GM12878 (cell line): ENCODE data around the gene CBARP. TPM values are rescaled to one million over a fixed set of nuclear protein-coding genes. Genes with fewer than 3 reads are reported as not detected.

Source experiments
- ATAC-seq: fragments of 200-7000 bp; cut with Tn5 transposase; 3 replicates; pipeline ENCODE4 v1.9.1; 2020; ENCODE audit warnings: mild to moderate bottlenecking, moderate library complexity
- BruUV-seq: library from RNA; stranded (reverse); fragments of 400-500 nt; replicated peaks from 2 replicates; lab custom pipeline; 2021; lab: Mats Ljungman, UMichigan
- CTCF ChIA-PET: fragments of 300-600 bp; sonication (Branson Sonifier 250); formaldehyde crosslinking; extraction: SDS; loops from one replicate; lab custom pipeline; 2021; ENCODE audit warnings: inconsistent platforms; lab: Yijun Ruan, JAX
- POLR2A ChIA-PET: fragments of 350-600 bp; formaldehyde crosslinking; extraction: SDS; loops from one replicate; lab custom pipeline; 2021; ENCODE audit warnings: inconsistent platforms; lab: Charles Lee
- RAD21 ChIA-PET: fragments of 300-600 bp; sonication (Branson Sonifier 250); formaldehyde crosslinking; loops from one replicate; lab custom pipeline; 2023; ENCODE audit warnings: antibody characterized with exemption; ENCODE audit not compliant: unreplicated experiment; lab: Charles Lee
- SMC1A ChIA-PET: fragments of 300-600 bp; sonication (Branson Sonifier 250); formaldehyde crosslinking; loops from one replicate; lab custom pipeline; 2023; ENCODE audit not compliant: unreplicated experiment, uncharacterized antibody; lab: Charles Lee
- DNase-seq: peaks from one replicate; pipeline ENCODE4 v3.0.0-alpha.2; 2011; ENCODE audit warnings: low read depth, low spot score
- FAIRE-seq: peaks from 3 replicates; lab custom pipeline; 2011; peaks lifted over from hg19 to GRCh38; lab: Jason Lieb, UNC
- H2AFZ ChIP-seq: 2 replicates; pipeline ENCODE4 v1.6.0; 2011; ENCODE audit warnings: low read depth, low read length, control low read depth; ENCODE audit not compliant: control insufficient read depth
- H3K27ac ChIP-seq: 2 replicates; pipeline ENCODE4 v1.5.1; 2011; ENCODE audit warnings: control low read depth; ENCODE audit not compliant: control insufficient read depth, insufficient read depth
- H3K27me3 ChIP-seq, 2 experiments: replicated peaks in 1 of 2; 2 replicates each; pipeline versions ENCODE4 v1.6.0 to v1.6.1; 2011; ENCODE audit warnings: low read length in 1 of 2; ENCODE audit not compliant: control insufficient read depth in 2 of 2, insufficient read depth in 2 of 2
- H3K36me3 ChIP-seq, 2 experiments: 2 replicates each; pipeline ENCODE4 v1.5.1; 2011; ENCODE audit warnings: low read length in 1 of 2; ENCODE audit not compliant: control insufficient read depth in 2 of 2, insufficient read depth in 2 of 2
- H3K4me1 ChIP-seq: 2 replicates; pipeline ENCODE4 v1.6.1; 2011; ENCODE audit warnings: mild to moderate bottlenecking, low read length, moderate library complexity, mixed read lengths; ENCODE audit not compliant: control insufficient read depth, insufficient read depth
- H3K4me2 ChIP-seq: 2 replicates; pipeline ENCODE4 v1.6.0; 2011; ENCODE audit warnings: control low read depth; ENCODE audit not compliant: control insufficient read depth, insufficient read depth
- H3K4me3 ChIP-seq: fragments of 200-600 bp; sonication (generic); 2 replicates; pipeline ENCODE4 v1.5.1; 2016
- H3K79me2 ChIP-seq: 2 replicates; pipeline ENCODE4 v1.6.0; 2011; ENCODE audit warnings: low read length; ENCODE audit not compliant: control insufficient read depth, insufficient read depth
- H3K9ac ChIP-seq: 2 replicates; pipeline ENCODE4 v1.8.0; 2011; ENCODE audit warnings: low read length, control low read depth, mixed read lengths; ENCODE audit not compliant: control insufficient read depth, insufficient read depth
- H3K9me3 ChIP-seq: replicated peaks from 3 replicates; pipeline ENCODE4 v1.5.1; 2011; ENCODE audit warnings: mild to moderate bottlenecking, low read length; ENCODE audit not compliant: control insufficient read depth, insufficient read depth
- H4K20me1 ChIP-seq: 2 replicates; pipeline ENCODE4 v1.6.0; 2011; ENCODE audit not compliant: control insufficient read depth, insufficient read depth
- BCL11A ChIP-seq: IDR thresholded peaks from 2 replicates; pipeline ENCODE4 v1.6.1; 2011; ENCODE audit warnings: low read depth, low read length
- CBX3 ChIP-seq: fragments of 200-600 bp; sonication (generic); IDR thresholded peaks from 2 replicates; pipeline ENCODE4 v1.6.1; 2016; ENCODE audit warnings: low read depth, borderline replicate concordance
- CHD1 ChIP-seq: IDR thresholded peaks from 2 replicates; pipeline ENCODE4 v1.6.1; 2012; ENCODE audit warnings: low read depth, low read length, improper control_type of control experiment
- JUNB ChIP-seq: IDR thresholded peaks from 2 replicates; pipeline ENCODE4 v1.6.1; 2016; ENCODE audit warnings: antibody characterized with exemption, mild to moderate bottlenecking
- MXI1 ChIP-seq: fragments of 150-350 bp; IDR thresholded peaks from 2 replicates; pipeline ENCODE4 v1.6.1; 2011; ENCODE audit warnings: low read depth, mild to moderate bottlenecking, inconsistent platforms, low read length, improper control_type of control experiment
- NR2F1 ChIP-seq: fragments of 450-650 bp; conservative IDR thresholded peaks from 2 replicates; pipeline ENCODE4 v1.6.1; 2017; ENCODE audit warnings: mild to moderate bottlenecking
- POLR2AphosphoS2 ChIP-seq: IDR thresholded peaks from 2 replicates; pipeline ENCODE4 v1.6.1; 2011; ENCODE audit warnings: low read depth, mild to moderate bottlenecking, low read length, improper control_type of control experiment, moderate library complexity
- POU2F2 ChIP-seq: IDR thresholded peaks from 3 replicates; pipeline ENCODE4 v1.6.1; 2011; ENCODE audit warnings: low read depth, mild to moderate bottlenecking, low read length, borderline replicate concordance
- RUNX3 ChIP-seq: IDR thresholded peaks from 2 replicates; pipeline ENCODE4 v1.6.1; 2012; ENCODE audit warnings: low read length, inconsistent platforms
- SIN3A ChIP-seq: IDR thresholded peaks from 2 replicates; pipeline ENCODE4 v1.6.1; 2012; ENCODE audit warnings: low read depth, low read length, improper control_type of control experiment
- SP1 ChIP-seq: IDR thresholded peaks from one replicate; pipeline ENCODE4 v1.6.1; 2011; ENCODE audit warnings: low read depth, low read length
- TCF12 ChIP-seq: IDR thresholded peaks from 2 replicates; pipeline ENCODE4 v1.6.1; 2011; ENCODE audit warnings: low read depth, mild to moderate bottlenecking, low read length
- TCF3 ChIP-seq: IDR thresholded peaks from 2 replicates; pipeline ENCODE4 v1.6.1; 2012; ENCODE audit warnings: low read depth, mild to moderate bottlenecking, low read length, borderline replicate concordance; ENCODE audit not compliant: insufficient read depth
- WGBS: methylation state at CpG from one replicate; pipeline ENCODE4 v1.1.6; 2016; ENCODE audit warnings: low lambda C conversion rate; ENCODE audit not compliant: insufficient replicate concordance, insufficient coverage; ENCODE audit errors: missing lambda C conversion rate; 5-methylcytosine and 5-hydroxymethylcytosine counted together
- in situ Hi-C: fragments of 300-500 bp; cut with MboI; formaldehyde crosslinking; loops from 9 replicates; pipeline ENCODE4 v1.14.3; 2018; ENCODE audit warnings: mixed read lengths
- intact Hi-C: fragments of 100-400 bp; cut with micrococcal nuclease; formaldehyde crosslinking; loops from one replicate; pipeline ENCODE4 v1.14.2; 2022; ENCODE audit not compliant: unreplicated experiment
- polyA plus RNA-seq, 11 experiments: library from polyadenylated mRNA; depleted of rRNA in 4 of 11; unstranded in 6 of 11; stranded (reverse) in 5 of 11; fragments of >200 nt; fragmentation: Nextera tagmentation in 4 of 11; fragmentation: Illumina TruSeq in 1 of 11; extraction: Ambion mirVana in 4 of 11; extraction: Trizol in 1 of 11; gene quantifications; 1 replicate in 1 of 11; 2 replicates in 10 of 11; pipeline versions ENCODE4 v1.2.1 to v1.2.3, GENCODE V29; 2011 to 2016; ENCODE audit warnings: inconsistent platforms in 2 of 11, missing spikeins in 2 of 11, low read depth in 1 of 11
- total RNA-seq, 4 experiments: library from RNA; depleted of rRNA in 3 of 4; stranded (reverse); fragments of >200 nt in 3 of 4; fragmentation: Illumina TruSeq in 1 of 4; extraction: Trizol in 1 of 4; gene quantifications; 2 replicates each; pipeline versions ENCODE4 v1.2.1 to v1.2.3, GENCODE V29; 2013 to 2021
- TF ChIP-seq, protein P1 (sequence below): fragments of 450-650 bp; IDR thresholded peaks from 2 replicates; pipeline ENCODE4 v1.6.1; 2016; ENCODE audit warnings: mild to moderate bottlenecking
- TF ChIP-seq, protein P2 (sequence below): fragments of 450-650 bp; IDR thresholded peaks from 2 replicates; pipeline ENCODE4 v1.6.1; 2016; ENCODE audit warnings: mild to moderate bottlenecking, moderate library complexity, borderline replicate concordance
- TF ChIP-seq, protein P3 (sequence below): fragments of 450-650 bp; formaldehyde crosslinking; IDR thresholded peaks from 2 replicates; pipeline ENCODE4 v1.4.0; 2022; ENCODE audit warnings: mild to moderate bottlenecking, moderate library complexity

CBARP gene
- total and polyA plus RNA-seq, 10 of the 15 experiments (the other 5 are each of a cell fraction or from before 2014, with no cell fraction given) = 0.04 to 0.59 (median 0.18) TPM; not detected in 3

DNA sequence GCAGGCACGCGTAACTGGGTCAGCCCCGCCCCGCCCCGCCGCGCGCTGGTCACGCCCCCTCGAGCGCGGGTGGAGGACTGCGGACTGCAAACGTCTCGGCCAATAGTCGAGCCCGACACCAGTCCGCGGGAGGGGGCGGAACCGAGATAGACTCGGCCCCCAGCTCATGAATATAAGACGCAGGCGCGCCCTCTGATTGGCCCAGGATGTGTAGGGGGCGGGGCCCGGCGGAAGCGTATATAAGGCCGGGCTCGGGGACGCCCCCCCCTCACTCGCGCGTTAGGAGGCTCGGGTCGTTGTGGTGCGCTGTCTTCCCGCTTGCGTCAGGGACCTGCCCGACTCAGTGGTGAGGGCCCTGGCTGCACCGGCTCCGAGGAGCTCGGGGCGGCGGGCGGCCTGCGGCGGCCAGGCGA is 31.3 kb upstream of the CBARP start, which contains the start of gene CIRBP:
Gene CIRBP (plus strand): TSS at position 268 of the 413 bp plus-strand sequence. CDS start 1,602 bp downstream, outside the sequence.
- in situ Hi-C loops = loop anchor here (10.0 kb wide), 1 partner anchor 816 kb away; no protein-coding TSS in a partner anchor
- intact Hi-C loops = loop anchor here (1.0 kb wide), 1 partner anchor 9 kb away; no protein-coding TSS in a partner anchor
- BruUV-seq = no TSS peak
- FAIRE-seq (peak; percentile 96), ATAC-seq (peak; percentile 70), DNase-seq (peak; percentile 86)
- no peaks in the 10 kb centered on the region; the same call in 1 of the 2 replicates for H4K20me1 ChIP-seq
- peaks cover 45% of the 10 kb centered on the region for H3K79me2 ChIP-seq
- peak within 1 kb of the TSS; percentile 98 for H3K4me3 ChIP-seq
- no peaks in the 10 kb centered on the region for H3K27me3 ChIP-seq
- no peaks in the 10 kb centered on the region for H3K9me3 ChIP-seq
- peak within 1 kb of the TSS; percentile 99 for H3K4me2 ChIP-seq
- POLR2A ChIA-PET = interaction anchor here (0.5 to 8.7 kb wide), 20 partner anchors 9 to 405 kb away, joined by 3 to 184 read pairs (median 4); partner anchors contain the start of genes ARHGAP45, ATP5F1D and SBNO2
- H2AFZ ChIP-seq = no peak within 1 kb of the TSS; the same call in 1 of the 2 replicates
- CTCF ChIA-PET = interaction anchor here (0.6 to 7.2 kb wide), 7 partner anchors 10 to 250 kb away, joined by 3 to 363 read pairs (median 3); partner anchors contain the start of genes ABCA7 and ATP5F1D
- SMC1A ChIA-PET = interaction anchor here (0.6 to 7.3 kb wide), 3 partner anchors 13 to 95 kb away, joined by 3 to 172 read pairs (median 3); partner anchors contain the start of gene ATP5F1D
- H3K36me3 ChIP-seq = peaks cover 25 to 27% of the 10 kb centered on the region in 2 experiments
- under 1% methylated on average over 39 of the region's 50 CpGs for WGBS
- H3K9ac ChIP-seq = peak within 1 kb of the TSS; percentile 98
- H3K27ac ChIP-seq = peak within 1 kb of the TSS; percentile 98
- RAD21 ChIA-PET = interaction anchor here (0.5 to 5.1 kb wide), 9 partner anchors 9 to 211 kb away, joined by 3 to 336 read pairs (median 5); partner anchors contain the start of gene ATP5F1D
- peaks cover 47% of the 10 kb centered on the region for H3K4me1 ChIP-seq
- TF ChIP-seq NR2F1 (no peak), TCF3 (peak; percentile 91), POLR2AphosphoS2 (peak; percentile 100), CHD1 (peak; percentile 91; the same call in 1 of the 2 replicates), TCF12 (peak; percentile 55; the same call in 1 of the 2 replicates), POU2F2 (peak; percentile 97), SIN3A (peak; percentile 25), SP1 (peak; percentile 88), JUNB (no peak), CBX3 (no peak), BCL11A (peak; percentile 11; the same call in 1 of the 2 replicates), RUNX3 (no peak), MXI1 (no peak)
- TF ChIP-seq, protein P1, sequence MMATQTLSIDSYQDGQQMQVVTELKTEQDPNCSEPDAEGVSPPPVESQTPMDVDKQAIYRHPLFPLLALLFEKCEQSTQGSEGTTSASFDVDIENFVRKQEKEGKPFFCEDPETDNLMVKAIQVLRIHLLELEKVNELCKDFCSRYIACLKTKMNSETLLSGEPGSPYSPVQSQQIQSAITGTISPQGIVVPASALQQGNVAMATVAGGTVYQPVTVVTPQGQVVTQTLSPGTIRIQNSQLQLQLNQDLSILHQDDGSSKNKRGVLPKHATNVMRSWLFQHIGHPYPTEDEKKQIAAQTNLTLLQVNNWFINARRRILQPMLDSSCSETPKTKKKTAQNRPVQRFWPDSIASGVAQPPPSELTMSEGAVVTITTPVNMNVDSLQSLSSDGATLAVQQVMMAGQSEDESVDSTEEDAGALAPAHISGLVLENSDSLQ = peak; percentile 33; the same call in 1 of the 2 replicates
- TF ChIP-seq, protein P2, sequence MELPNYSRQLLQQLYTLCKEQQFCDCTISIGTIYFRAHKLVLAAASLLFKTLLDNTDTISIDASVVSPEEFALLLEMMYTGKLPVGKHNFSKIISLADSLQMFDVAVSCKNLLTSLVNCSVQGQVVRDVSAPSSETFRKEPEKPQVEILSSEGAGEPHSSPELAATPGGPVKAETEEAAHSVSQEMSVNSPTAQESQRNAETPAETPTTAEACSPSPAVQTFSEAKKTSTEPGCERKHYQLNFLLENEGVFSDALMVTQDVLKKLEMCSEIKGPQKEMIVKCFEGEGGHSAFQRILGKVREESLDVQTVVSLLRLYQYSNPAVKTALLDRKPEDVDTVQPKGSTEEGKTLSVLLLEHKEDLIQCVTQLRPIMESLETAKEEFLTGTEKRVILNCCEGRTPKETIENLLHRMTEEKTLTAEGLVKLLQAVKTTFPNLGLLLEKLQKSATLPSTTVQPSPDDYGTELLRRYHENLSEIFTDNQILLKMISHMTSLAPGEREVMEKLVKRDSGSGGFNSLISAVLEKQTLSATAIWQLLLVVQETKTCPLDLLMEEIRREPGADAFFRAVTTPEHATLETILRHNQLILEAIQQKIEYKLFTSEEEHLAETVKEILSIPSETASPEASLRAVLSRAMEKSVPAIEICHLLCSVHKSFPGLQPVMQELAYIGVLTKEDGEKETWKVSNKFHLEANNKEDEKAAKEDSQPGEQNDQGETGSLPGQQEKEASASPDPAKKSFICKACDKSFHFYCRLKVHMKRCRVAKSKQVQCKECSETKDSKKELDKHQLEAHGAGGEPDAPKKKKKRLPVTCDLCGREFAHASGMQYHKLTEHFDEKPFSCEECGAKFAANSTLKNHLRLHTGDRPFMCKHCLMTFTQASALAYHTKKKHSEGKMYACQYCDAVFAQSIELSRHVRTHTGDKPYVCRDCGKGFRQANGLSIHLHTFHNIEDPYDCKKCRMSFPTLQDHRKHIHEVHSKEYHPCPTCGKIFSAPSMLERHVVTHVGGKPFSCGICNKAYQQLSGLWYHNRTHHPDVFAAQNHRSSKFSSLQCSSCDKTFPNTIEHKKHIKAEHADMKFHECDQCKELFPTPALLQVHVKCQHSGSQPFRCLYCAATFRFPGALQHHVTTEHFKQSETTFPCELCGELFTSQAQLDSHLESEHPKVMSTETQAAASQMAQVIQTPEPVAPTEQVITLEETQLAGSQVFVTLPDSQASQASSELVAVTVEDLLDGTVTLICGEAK = no peak
- TF ChIP-seq, protein P3, sequence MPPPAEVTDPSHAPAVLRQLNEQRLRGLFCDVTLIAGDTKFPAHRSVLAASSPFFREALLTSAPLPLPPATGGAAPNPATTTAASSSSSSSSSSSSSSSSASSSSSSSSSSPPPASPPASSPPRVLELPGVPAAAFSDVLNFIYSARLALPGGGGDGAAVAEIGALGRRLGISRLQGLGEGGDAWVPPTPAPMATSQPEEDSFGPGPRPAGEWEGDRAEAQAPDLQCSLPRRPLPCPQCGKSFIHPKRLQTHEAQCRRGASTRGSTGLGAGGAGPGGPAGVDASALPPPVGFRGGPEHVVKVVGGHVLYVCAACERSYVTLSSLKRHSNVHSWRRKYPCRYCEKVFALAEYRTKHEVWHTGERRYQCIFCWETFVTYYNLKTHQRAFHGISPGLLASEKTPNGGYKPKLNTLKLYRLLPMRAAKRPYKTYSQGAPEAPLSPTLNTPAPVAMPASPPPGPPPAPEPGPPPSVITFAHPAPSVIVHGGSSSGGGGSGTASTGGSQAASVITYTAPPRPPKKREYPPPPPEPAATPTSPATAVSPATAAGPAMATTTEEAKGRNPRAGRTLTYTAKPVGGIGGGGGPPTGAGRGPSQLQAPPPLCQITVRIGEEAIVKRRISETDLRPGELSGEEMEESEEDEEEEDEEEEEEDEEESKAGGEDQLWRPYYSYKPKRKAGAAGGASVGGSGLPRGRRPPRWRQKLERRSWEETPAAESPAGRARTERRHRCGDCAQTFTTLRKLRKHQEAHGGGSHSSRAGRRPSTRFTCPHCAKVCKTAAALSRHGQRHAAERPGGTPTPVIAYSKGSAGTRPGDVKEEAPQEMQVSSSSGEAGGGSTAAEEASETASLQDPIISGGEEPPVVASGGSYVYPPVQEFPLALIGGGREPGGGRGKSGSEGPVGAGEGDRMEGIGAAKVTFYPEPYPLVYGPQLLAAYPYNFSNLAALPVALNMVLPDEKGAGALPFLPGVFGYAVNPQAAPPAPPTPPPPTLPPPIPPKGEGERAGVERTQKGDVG (CRISPR knock-in tag) = no peak
